Fibroblast of lung (primary cell): ENCODE measurements around the gene HTR2A.

Experiments used
- CTCF ChIP-seq, 2 donors: IDR thresholded peaks in 1 of 2; conservative IDR thresholded peaks in 1 of 2; 1 replicate in 1 of 2; 2 replicates in 1 of 2; pipeline ENCODE4 v1.5.1; 2011 to 2012; ENCODE audit warnings: low read length in 2 of 2, control low read depth in 1 of 2, inconsistent platforms in 1 of 2, low read depth in 1 of 2, mild to moderate bottlenecking in 1 of 2
- EZH2 ChIP-seq: IDR thresholded peaks from 2 replicates; pipeline ENCODE4 v1.5.1; 2012; ENCODE audit warnings: low read length, control low read depth, mild to moderate bottlenecking; ENCODE audit errors: missing control alignments

GRCh38 chr13:46855166-46855565, 41.7 kb downstream of the HTR2A start:
- TF ChIP-seq CTCF (conservative IDR thresholded peaks at IDR 0.05 in 1 of 2, IDR thresholded peaks at IDR 0.05 in 1 of 2; ENCODE audit: low read depth in 1 of 2, low read length in 2 of 2): no peak
- no peak for TF ChIP-seq EZH2
